ENCODE data around the gene PRKCE. TPM values are rescaled to one million over a fixed set of nuclear protein-coding genes. Genes with fewer than 3 reads are reported as not detected.

PRKCE gene
- total and polyA plus RNA-seq, 2 of the 8 experiments (the other 6 are each of a cell fraction or from before 2014, with no cell fraction given): 0.54 to 2.1 TPM

GRCh38 chr2:45786836-45787357, 135.4 kb downstream of the PRKCE start:
- no peak for DNase-seq (ENCODE audit: low read depth in 1 of 2, low spot score in 2 of 2)
- Histone ChIP-seq H3K4ac (replicated peaks; ENCODE audit: insufficient read length, low read depth, low read length) (no peak overlapping the region), H4K20me1 (replicated peaks in 1 of 2; ENCODE audit: control insufficient read depth in 1 of 2, insufficient read depth in 2 of 2, low read length in 2 of 2) (no peaks in the 10 kb centered on the region)

More at GRCh38 chr2:45786836-45787357, 135.4 kb downstream of the PRKCE start:
- Histone ChIP-seq H3K23me2 (ENCODE audit: low read depth, low read length) (no peaks in the 10 kb centered on the region), H3K79me2 (ENCODE audit: control insufficient read depth in 1 of 2, insufficient read depth in 2 of 2, low read length in 2 of 2) (no peaks in the 10 kb centered on the region), H4K91ac (replicated peaks; ENCODE audit: insufficient read length, low read length) (no peak overlapping the region), H2BK120ac (replicated peaks; ENCODE audit: low read depth, low read length) (no peak overlapping the region), H3K4me1 (replicated peaks in 1 of 4; ENCODE audit: control insufficient read depth in 3 of 4, insufficient read depth in 4 of 4, low read length in 3 of 4) (no peaks in the 10 kb centered on the region), H3K27ac (ENCODE audit: low read depth, low read length) (no peak overlapping the region), H3K56ac (replicated peaks; ENCODE audit: insufficient read length, low read depth, low read length) (no peak overlapping the region), H3K9me3 (ENCODE audit: insufficient read depth in 2 of 2, low read depth in 1 of 2, low read length in 1 of 2) (no peaks in the 10 kb centered on the region), H2BK20ac (ENCODE audit: low read length) (no peak overlapping the region), H3K27me3 (replicated peaks in 1 of 4; ENCODE audit: control insufficient read depth in 3 of 4, extremely low read depth in 1 of 4, insufficient read depth in 3 of 4, low read length in 3 of 4) (no peaks in the 10 kb centered on the region), H3K79me1 (ENCODE audit: low read depth, low read length) (no peaks in the 10 kb centered on the region), H3K23ac (ENCODE audit: insufficient read length) (no peak overlapping the region), H2BK12ac (ENCODE audit: low read depth, low read length) (no peak overlapping the region), H3K14ac (ENCODE audit: insufficient read length) (no peak overlapping the region), H3K9ac (replicated peaks in 1 of 4; ENCODE audit: extremely low read depth in 1 of 4, low read depth in 3 of 4, low read length in 3 of 4) (no peak overlapping the region), H2BK15ac (ENCODE audit: low read length) (no peak overlapping the region), H3K4me3 (ENCODE audit: extremely low read depth in 1 of 4, insufficient read depth in 2 of 4, low read depth in 3 of 4, low read length in 4 of 4) (no peak overlapping the region), H3K4me2 (ENCODE audit: insufficient read depth in 1 of 2, low read depth in 2 of 2, low read length in 2 of 2) (no peak overlapping the region), H2BK5ac (ENCODE audit: low read depth, low read length) (no peak overlapping the region), H4K8ac (ENCODE audit: extremely low read depth, insufficient read depth, low read length) (no peak overlapping the region), H2AFZ (ENCODE audit: low read length) (no peak overlapping the region), H3K36me3 (ENCODE audit: control insufficient read depth in 2 of 4, insufficient read depth in 4 of 4, low read length in 3 of 4) (no peaks in the 10 kb centered on the region), H4K5ac (ENCODE audit: insufficient read length, low read depth, low read length) (no peak overlapping the region), H2AK5ac (ENCODE audit: low read depth, low read length) (no peak overlapping the region), H3K18ac (ENCODE audit: extremely low read depth, low read length) (no peak overlapping the region)
- POLR2A ChIA-PET (ENCODE audit: partially characterized antibody): no interaction called here
- no peak for FAIRE-seq
- WGBS, 2 experiments (ENCODE audit: extremely low coverage in 1 of 2, insufficient coverage in 1 of 2, insufficient read length in 1 of 2, insufficient replicate concordance in 2 of 2, low coverage in 1 of 2, low lambda C conversion rate in 2 of 2, missing lambda C conversion rate in 1 of 2): 93% methylated on average over 9 of the region's 10 CpGs; no CpG with 5 or more reads in 1 of the 2 experiments
- CTCF ChIA-PET (ENCODE audit: partially characterized antibody): interaction anchor here (1.0 to 12.5 kb wide), 6 partner anchors 7 to 149 kb away, joined by 3 to 136 read pairs (median 5); no protein-coding TSS in a partner anchor
- TF ChIP-seq BRCA1 (IDR thresholded peaks at IDR 0.05; ENCODE audit: low read depth, low read length) (no peak), BCL11A (IDR thresholded peaks at IDR 0.05; ENCODE audit: low read depth in 2 of 2, low read length in 2 of 2) (no peak), KDM4A (IDR thresholded peaks at IDR 0.05; ENCODE audit: low read depth, low read length, severe bottlenecking) (no peak), RXRA (IDR thresholded peaks at IDR 0.05; ENCODE audit: insufficient read depth, low read depth, low read length) (no peak), EGR1 (IDR thresholded peaks at IDR 0.05; ENCODE audit: borderline replicate concordance, low read depth, low read length) (no peak), GTF2F1 (IDR thresholded peaks at IDR 0.05; ENCODE audit: borderline replicate concordance, low read depth, low read length) (no peak)
- TF ChIP-seq, protein P1, sequence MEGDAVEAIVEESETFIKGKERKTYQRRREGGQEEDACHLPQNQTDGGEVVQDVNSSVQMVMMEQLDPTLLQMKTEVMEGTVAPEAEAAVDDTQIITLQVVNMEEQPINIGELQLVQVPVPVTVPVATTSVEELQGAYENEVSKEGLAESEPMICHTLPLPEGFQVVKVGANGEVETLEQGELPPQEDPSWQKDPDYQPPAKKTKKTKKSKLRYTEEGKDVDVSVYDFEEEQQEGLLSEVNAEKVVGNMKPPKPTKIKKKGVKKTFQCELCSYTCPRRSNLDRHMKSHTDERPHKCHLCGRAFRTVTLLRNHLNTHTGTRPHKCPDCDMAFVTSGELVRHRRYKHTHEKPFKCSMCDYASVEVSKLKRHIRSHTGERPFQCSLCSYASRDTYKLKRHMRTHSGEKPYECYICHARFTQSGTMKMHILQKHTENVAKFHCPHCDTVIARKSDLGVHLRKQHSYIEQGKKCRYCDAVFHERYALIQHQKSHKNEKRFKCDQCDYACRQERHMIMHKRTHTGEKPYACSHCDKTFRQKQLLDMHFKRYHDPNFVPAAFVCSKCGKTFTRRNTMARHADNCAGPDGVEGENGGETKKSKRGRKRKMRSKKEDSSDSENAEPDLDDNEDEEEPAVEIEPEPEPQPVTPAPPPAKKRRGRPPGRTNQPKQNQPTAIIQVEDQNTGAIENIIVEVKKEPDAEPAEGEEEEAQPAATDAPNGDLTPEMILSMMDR (IDR thresholded peaks at IDR 0.05; ENCODE audit: control extremely low read depth in 1 of 3, insufficient read depth in 1 of 3, low read depth in 1 of 3, low read length in 3 of 3): peak; percentile 16 to 23 (median 21); a peak in 3 of 4 replicates
